ENCODE measurements around the gene NFU1. TPM values are rescaled to one million over a fixed set of nuclear protein-coding genes. Genes with fewer than 3 reads are reported as not detected.

The NFU1 gene
- total RNA-seq, 6 experiments from 2014 or later = 12.7 to 26.1 (median 23.5) TPM

DNA sequence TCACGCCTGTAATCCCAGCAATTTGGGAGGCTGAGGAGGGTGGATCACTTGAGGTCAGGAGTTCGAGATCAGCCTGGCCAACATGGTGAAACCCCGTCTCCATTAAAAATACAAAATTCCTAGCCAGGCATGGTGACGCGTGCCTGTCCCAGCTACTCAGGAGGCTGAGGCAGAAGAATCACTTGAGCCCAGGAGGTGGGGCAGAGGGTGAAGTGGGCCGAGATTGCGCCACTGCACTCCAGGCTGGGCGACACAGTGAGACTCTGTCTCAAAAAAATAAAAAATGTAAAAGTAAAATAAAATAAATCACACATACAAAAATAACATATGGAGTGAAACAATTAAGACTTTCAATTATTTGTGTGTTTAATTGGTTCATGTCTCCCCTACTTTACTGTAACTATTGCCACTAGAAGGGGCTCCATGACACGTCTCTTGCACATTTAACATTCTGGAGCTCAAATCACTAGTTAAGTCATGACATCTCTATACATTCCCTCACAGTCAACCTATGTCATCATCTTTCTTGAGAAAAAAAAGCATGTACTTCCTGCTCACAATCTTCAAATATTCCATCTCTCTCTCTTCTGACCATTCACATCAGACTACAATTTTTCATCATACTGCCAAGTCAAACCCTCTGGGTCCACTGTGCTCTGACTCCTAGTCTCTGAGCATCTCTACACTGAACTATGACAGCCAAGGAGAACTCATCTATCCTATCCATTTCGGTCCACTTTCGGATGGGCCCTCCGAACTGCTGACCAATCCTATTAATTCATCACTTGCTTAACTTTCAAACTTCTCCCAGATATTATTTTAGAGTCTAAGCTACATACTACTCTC is 56.9 kb downstream of the NFU1 start:
- no peak for TF ChIP-seq POLR2A (IDR thresholded peaks at IDR 0.05)
- TF ChIP-seq, protein P1, sequence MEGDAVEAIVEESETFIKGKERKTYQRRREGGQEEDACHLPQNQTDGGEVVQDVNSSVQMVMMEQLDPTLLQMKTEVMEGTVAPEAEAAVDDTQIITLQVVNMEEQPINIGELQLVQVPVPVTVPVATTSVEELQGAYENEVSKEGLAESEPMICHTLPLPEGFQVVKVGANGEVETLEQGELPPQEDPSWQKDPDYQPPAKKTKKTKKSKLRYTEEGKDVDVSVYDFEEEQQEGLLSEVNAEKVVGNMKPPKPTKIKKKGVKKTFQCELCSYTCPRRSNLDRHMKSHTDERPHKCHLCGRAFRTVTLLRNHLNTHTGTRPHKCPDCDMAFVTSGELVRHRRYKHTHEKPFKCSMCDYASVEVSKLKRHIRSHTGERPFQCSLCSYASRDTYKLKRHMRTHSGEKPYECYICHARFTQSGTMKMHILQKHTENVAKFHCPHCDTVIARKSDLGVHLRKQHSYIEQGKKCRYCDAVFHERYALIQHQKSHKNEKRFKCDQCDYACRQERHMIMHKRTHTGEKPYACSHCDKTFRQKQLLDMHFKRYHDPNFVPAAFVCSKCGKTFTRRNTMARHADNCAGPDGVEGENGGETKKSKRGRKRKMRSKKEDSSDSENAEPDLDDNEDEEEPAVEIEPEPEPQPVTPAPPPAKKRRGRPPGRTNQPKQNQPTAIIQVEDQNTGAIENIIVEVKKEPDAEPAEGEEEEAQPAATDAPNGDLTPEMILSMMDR (IDR thresholded peaks at IDR 0.05) = no peak
- intact Hi-C loops (cut with DNase I) = no loop called here
- Histone ChIP-seq H3K4me1 (peaks cover 0 to 16% (median 8%) of the 10 kb centered on the region in 4 donors), H3K9me3 (no peaks in the 10 kb centered on the region), H3K36me3 (no peaks in the 10 kb centered on the region), H3K27me3 (no peaks in the 10 kb centered on the region), H3K4me3 (no peak overlapping the region), H3K27ac (no peak overlapping the region)
- ATAC-seq (no peak), DNase-seq (no peak)
- WGBS (ENCODE audit: insufficient coverage, low coverage, low lambda C conversion rate, missing lambda C conversion rate) = 93% methylated on average over 12 of the region's 12 CpGs

DNA sequence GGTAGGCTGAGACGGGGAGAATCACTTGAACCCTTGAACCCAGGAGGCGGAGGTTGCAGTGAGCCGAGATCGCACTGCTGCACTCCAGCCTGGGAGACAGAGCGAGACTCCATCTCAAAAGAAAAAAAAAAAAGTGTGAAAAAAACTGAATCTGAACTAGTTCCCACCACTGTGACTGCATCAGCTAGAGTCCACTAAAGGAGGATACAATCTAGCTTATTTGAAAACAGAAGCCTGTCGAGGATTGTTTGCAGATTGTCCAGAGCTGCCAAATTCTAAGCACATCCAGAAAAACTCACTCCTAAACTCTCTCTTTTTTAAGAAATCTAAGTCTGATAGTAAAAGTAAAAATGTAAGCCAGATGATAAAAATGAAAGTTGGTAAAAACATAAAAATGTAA is 60.8 kb downstream of the NFU1 start:
- Histone ChIP-seq H3K9me3 (no peaks in the 10 kb centered on the region), H3K36me3 (peaks cover 0 to 16% (median 7%) of the 10 kb centered on the region in 4 donors), H3K27ac (no peak overlapping the region), H3K4me1 (peaks cover 0 to 14% (median 4%) of the 10 kb centered on the region in 4 donors), H3K4me3 (no peak overlapping the region), H3K27me3 (no peaks in the 10 kb centered on the region)
- WGBS (ENCODE audit: insufficient coverage, low coverage, low lambda C conversion rate, missing lambda C conversion rate) = 71% methylated on average over 4 of the region's 6 CpGs
- DNase-seq (no peak), ATAC-seq (peak; percentile 62 to 72 (median 64))
- TF ChIP-seq POLR2A (IDR thresholded peaks at IDR 0.05) = no peak
- TF ChIP-seq, protein P1 (IDR thresholded peaks at IDR 0.05) = no peak
- intact Hi-C loops (cut with DNase I) = no loop called here

DNA sequence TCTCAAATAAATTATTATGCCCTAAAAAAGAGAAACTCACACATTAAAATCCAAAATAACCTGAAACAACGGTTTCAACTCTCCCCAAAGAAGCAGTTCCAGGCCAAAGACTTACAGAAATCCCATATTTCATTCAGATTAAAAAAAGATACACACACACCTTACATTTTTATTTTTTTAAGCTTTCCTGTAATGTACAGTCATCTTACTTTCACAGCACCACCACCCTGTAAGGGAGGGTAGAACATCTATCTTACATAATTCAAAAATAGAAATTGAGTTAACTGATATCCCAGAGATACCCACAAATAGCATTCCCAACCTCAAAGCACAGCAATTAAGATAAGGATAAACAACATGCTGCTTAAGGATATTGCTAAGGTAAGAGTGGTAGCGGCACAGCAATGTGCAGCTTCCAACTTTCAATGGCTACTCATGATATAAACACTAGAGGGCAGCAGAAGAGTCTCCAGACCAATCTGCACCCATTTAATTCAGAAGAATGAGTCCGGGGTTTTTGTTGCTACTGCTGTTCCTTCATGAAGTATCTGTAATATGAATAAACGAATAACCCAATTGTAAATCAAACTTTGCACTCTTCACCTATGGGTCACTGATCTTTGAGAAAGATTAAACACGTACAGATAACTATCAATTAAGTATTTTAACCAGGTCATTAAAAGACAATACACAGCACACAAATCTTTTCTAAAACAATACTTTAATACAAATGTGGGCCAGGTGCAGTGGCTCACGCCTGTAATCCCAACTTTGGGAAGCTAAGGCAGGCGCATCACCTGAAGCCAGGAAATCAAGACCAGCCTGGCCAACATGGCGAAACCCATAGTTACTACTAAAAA is 61.5 kb downstream of the NFU1 start:
- H3K27ac ChIP-seq = no peak overlapping the region
- DNase-seq = no peak
- intact Hi-C loops (cut with DNase I) = no loop called here

GRCh38 chr2:69372767-69373166 is 64.5 kb downstream of the NFU1 start:
- Histone ChIP-seq H3K4me1 (peaks cover 0 to 14% (median 4%) of the 10 kb centered on the region in 4 donors), H3K27ac (no peak overlapping the region), H3K4me3 (no peak overlapping the region), H3K9me3 (no peaks in the 10 kb centered on the region), H3K36me3 (peaks cover 4 to 45% (median 23%) of the 10 kb centered on the region in 4 donors), H3K27me3 (no peaks in the 10 kb centered on the region)
- intact Hi-C loops (cut with DNase I) = no loop called here
- ATAC-seq (no peak), DNase-seq (no peak)
- TF ChIP-seq, protein P1 (IDR thresholded peaks at IDR 0.05) = no peak
- TF ChIP-seq POLR2A (IDR thresholded peaks at IDR 0.05) = no peak

More for the DNA sequence above, 61.5 kb downstream of the NFU1 start:
- Histone ChIP-seq H3K36me3 (peaks cover 0 to 16% (median 10%) of the 10 kb centered on the region in 4 donors), H3K27me3 (no peaks in the 10 kb centered on the region), H3K9me3 (no peaks in the 10 kb centered on the region), H3K4me1 (peaks cover 0 to 14% (median 4%) of the 10 kb centered on the region in 4 donors), H3K4me3 (no peak overlapping the region)
- WGBS (ENCODE audit: insufficient coverage, low coverage, low lambda C conversion rate, missing lambda C conversion rate) = 63% methylated on average over 8 of the region's 8 CpGs
- ATAC-seq = peak; percentile 59 to 93 (median 86)
- TF ChIP-seq, protein P1 (IDR thresholded peaks at IDR 0.05) = peak; percentile 52 to 77 (median 63)
- no peak for TF ChIP-seq POLR2A (IDR thresholded peaks at IDR 0.05)

Measured in right lobe of liver (tissue), 6 donors.